RWPE2 (cell line): Measurements from ENCODE around the gene NUDCD2.
A peak's percentile ranks its signal among the peaks of the same experiment; 100 is the strongest.

Experiments
- ATAC-seq: fragments of 200-7000 bp; cut with Tn5 transposase; 3 replicates; pipeline ENCODE4 v1.9.1; 2021; ENCODE audit warnings: low read depth
- DNase-seq: peaks from one replicate; pipeline ENCODE4 v3.0.0-alpha.2; 2020; ENCODE audit warnings: low spot score
- H3K27ac ChIP-seq: fragments of 450-650 bp; 2 replicates; pipeline ENCODE4 v1.5.1; 2017; ENCODE audit warnings: mild to moderate bottlenecking; ENCODE audit not compliant: poor library complexity, severe bottlenecking
- H3K27me3 ChIP-seq: fragments of 250-450 bp; sonication (Bioruptor Pico); 2 replicates; pipeline ENCODE4 v1.5.1; 2021; ENCODE audit warnings: mild to moderate bottlenecking, moderate library complexity; ENCODE audit not compliant: insufficient read depth, poor library complexity, severe bottlenecking
- H3K36me3 ChIP-seq: fragments of 250-450 bp; sonication (Bioruptor Pico); 2 replicates; pipeline ENCODE4 v1.5.1; 2020; ENCODE audit warnings: low read depth, mild to moderate bottlenecking, moderate library complexity
- H3K4me1 ChIP-seq: fragments of 250-450 bp; sonication (Bioruptor Pico); 2 replicates; pipeline ENCODE4 v1.5.1; 2021; ENCODE audit warnings: mild to moderate bottlenecking, moderate library complexity; ENCODE audit not compliant: insufficient read depth, poor library complexity, severe bottlenecking
- H3K4me3 ChIP-seq: fragments of 250-450 bp; sonication (Bioruptor Pico); 2 replicates; pipeline ENCODE4 v1.5.1; 2021; ENCODE audit warnings: mild to moderate bottlenecking, moderate library complexity; ENCODE audit not compliant: severe bottlenecking
- H3K9me3 ChIP-seq: fragments of 250-450 bp; sonication (Bioruptor Pico); 2 replicates; pipeline ENCODE4 v1.5.1; 2021; ENCODE audit warnings: mild to moderate bottlenecking, moderate library complexity; ENCODE audit not compliant: severe bottlenecking
- TF ChIP-seq, protein P1 (sequence below): fragments of 450-650 bp; IDR thresholded peaks from one replicate; pipeline ENCODE4 v1.5.1; 2017; ENCODE audit warnings: mild to moderate bottlenecking, moderate library complexity; ENCODE audit not compliant: poor library complexity, severe bottlenecking

NUDCD2 gene

DNA sequence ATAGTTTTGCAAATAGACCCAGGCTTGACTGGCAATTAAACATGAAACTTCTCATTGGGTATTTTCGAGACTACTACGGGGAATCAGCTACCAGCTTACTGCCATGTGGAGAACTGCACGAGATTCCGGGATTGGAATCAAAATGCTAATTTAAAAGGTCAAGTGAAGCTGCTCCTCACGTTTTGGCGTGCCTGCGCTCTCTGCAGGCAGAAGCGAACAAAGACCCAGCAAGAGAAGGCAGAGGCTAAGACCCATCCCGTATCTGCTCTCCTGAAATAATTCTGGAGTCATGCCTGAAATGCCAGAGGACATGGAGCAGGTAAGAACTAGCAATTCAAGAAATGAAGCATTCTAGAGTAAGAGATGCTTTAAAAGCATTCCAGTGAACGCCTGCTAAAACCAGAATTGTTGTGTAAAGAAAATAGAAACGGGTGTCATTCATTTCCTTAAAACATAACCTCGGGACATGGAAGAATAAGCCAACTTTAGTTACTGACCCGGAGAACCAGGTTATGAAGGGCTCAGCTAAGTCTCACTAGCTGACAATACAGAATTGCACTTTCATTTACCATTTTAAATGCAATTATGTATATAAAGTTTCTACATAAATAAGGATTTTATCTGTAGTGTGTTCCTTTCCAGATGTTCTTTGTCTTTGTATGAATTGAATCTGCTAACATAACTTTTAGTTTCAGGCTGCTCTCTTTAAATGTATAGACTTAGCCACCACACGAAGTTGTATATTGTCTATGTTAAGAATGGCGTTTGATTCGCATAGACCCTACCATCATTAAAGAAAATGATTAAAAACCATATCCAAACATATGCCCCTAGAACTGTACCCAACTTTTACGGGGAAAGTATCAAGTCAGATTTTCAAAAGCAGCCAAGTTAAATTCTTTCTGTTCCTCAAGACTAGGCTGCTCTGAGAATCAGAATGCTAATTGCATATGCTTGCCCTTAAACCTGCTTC is 43.5 kb upstream of the NUDCD2 start:
- H3K27me3 ChIP-seq = no peaks in the 10 kb centered on the region
- peak overlapping the region; percentile 69 for H3K4me3 ChIP-seq
- peak overlapping the region; percentile 87 for H3K27ac ChIP-seq
- no peaks in the 10 kb centered on the region for H3K9me3 ChIP-seq
- H3K36me3 ChIP-seq = no peaks in the 10 kb centered on the region
- TF ChIP-seq, protein P1, sequence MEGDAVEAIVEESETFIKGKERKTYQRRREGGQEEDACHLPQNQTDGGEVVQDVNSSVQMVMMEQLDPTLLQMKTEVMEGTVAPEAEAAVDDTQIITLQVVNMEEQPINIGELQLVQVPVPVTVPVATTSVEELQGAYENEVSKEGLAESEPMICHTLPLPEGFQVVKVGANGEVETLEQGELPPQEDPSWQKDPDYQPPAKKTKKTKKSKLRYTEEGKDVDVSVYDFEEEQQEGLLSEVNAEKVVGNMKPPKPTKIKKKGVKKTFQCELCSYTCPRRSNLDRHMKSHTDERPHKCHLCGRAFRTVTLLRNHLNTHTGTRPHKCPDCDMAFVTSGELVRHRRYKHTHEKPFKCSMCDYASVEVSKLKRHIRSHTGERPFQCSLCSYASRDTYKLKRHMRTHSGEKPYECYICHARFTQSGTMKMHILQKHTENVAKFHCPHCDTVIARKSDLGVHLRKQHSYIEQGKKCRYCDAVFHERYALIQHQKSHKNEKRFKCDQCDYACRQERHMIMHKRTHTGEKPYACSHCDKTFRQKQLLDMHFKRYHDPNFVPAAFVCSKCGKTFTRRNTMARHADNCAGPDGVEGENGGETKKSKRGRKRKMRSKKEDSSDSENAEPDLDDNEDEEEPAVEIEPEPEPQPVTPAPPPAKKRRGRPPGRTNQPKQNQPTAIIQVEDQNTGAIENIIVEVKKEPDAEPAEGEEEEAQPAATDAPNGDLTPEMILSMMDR = peak; percentile 77
- peaks cover 20% of the 10 kb centered on the region for H3K4me1 ChIP-seq
- ATAC-seq (peak; percentile 40), DNase-seq (no peak)

GRCh38 chr5:163502521-163502920 is 42.6 kb upstream of the NUDCD2 start:
- Histone ChIP-seq H3K9me3 (no peaks in the 10 kb centered on the region), H3K36me3 (no peaks in the 10 kb centered on the region), H3K27ac (peak overlapping the region; percentile 87), H3K27me3 (no peaks in the 10 kb centered on the region), H3K4me3 (no peak overlapping the region), H3K4me1 (peaks cover 12% of the 10 kb centered on the region)
- DNase-seq (no peak), ATAC-seq (no peak)
- TF ChIP-seq, protein P1 = no peak

DNA sequence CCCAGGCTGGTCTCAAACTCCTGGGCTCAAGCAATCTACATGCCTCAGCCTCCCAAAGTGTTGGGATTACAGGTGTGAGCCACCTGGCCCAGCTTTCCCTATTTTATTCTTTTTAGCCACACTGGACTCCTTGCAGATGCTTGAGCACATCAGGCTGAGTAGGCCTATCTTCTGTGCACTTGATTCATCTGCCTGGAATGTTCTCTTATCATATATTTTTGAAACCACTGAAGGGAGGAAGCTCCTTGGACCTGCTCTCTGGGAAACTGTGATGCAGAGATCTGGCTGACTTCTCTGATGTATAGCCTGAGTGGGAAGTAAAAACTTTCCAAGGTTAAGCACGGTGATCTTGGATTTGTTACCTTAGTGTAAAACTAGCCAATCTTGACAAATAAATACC is 39.0 kb upstream of the NUDCD2 start:
- Histone ChIP-seq H3K9me3 (no peaks in the 10 kb centered on the region), H3K27ac (no peak overlapping the region), H3K4me1 (peaks cover 5% of the 10 kb centered on the region), H3K27me3 (no peaks in the 10 kb centered on the region), H3K36me3 (no peaks in the 10 kb centered on the region), H3K4me3 (no peak overlapping the region)
- TF ChIP-seq, protein P1 = no peak
- peak; percentile 68 for ATAC-seq
- DNase-seq = no peak

DNA sequence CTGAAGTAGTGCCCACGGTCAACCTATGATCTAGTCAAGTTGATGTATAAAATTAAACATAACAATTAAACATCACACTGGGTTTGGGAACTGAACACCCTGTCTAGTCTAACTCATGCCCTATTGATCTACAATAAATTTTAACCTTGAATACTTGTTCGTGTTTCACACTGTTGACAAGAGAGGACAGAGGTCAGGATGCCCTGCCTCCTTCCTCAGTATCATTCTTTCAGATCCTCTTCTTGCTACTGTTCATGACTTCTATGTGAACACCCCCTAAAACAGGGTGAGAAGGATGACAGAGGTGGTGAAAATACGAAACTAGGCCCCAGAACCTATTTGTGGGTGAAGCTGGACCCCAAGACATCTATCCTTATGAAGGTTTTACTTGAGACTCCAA is 37.4 kb upstream of the NUDCD2 start:
- peaks cover under 1% of the 10 kb centered on the region for H3K4me1 ChIP-seq
- peaks cover 7% of the 10 kb centered on the region; the same call in 1 of the 2 replicates for H3K36me3 ChIP-seq
- no peak overlapping the region for H3K4me3 ChIP-seq
- TF ChIP-seq, protein P1 = no peak
- no peak overlapping the region for H3K27ac ChIP-seq
- no peaks in the 10 kb centered on the region for H3K9me3 ChIP-seq
- ATAC-seq (no peak), DNase-seq (no peak)
- no peaks in the 10 kb centered on the region for H3K27me3 ChIP-seq

DNA sequence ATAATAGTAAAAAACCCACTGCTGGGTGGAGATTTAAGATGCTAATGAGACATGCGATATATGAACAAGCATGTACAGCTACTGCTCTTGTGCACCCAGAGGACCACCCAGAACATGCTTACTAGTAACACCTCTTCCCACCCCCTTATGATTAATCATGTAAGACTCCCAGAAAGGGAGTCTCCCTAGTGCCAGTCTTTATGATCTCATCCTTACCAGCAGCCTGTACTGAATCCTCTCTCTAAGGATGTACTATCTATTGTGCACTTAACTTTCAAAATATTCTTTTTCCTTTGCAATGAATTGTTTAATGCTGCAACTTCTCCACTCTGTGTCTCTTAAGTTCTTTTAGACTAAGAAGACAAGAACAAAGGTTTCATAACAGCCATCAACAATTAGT is 36.4 kb upstream of the NUDCD2 start:
- H3K27me3 ChIP-seq = no peaks in the 10 kb centered on the region

More for the DNA sequence above, 36.4 kb upstream of the NUDCD2 start:
- Histone ChIP-seq H3K36me3 (peaks cover 17% of the 10 kb centered on the region), H3K9me3 (no peaks in the 10 kb centered on the region), H3K27ac (no peak overlapping the region), H3K4me1 (no peaks in the 10 kb centered on the region), H3K4me3 (no peak overlapping the region)
- ATAC-seq (peak; percentile 62; the same call in 2 of the 3 replicates), DNase-seq (no peak)
- TF ChIP-seq, protein P1 = no peak
